PC-9 (cell line): Measurements from ENCODE around the gene LATS2.

Source experiments
- CTCF ChIP-seq: fragments of 200-600 bp; sonication (generic); conservative IDR thresholded peaks from 2 replicates; pipeline ENCODE4 v1.6.1; 2017; ENCODE audit warnings: mixed run types, antibody characterized with exemption, mild to moderate bottlenecking, moderate library complexity
- EZH2 ChIP-seq: fragments of 200-600 bp; sonication (generic); IDR thresholded peaks from 2 replicates; pipeline ENCODE4 v1.8.0; 2017; ENCODE audit warnings: antibody characterized with exemption, low read depth

GRCh38 chr13:21106089-21106488, 44.7 kb upstream of the LATS2 start:
- TF ChIP-seq CTCF = no peak
- TF ChIP-seq EZH2 = no peak
